ENCODE results near the gene GGA1.

DNA sequence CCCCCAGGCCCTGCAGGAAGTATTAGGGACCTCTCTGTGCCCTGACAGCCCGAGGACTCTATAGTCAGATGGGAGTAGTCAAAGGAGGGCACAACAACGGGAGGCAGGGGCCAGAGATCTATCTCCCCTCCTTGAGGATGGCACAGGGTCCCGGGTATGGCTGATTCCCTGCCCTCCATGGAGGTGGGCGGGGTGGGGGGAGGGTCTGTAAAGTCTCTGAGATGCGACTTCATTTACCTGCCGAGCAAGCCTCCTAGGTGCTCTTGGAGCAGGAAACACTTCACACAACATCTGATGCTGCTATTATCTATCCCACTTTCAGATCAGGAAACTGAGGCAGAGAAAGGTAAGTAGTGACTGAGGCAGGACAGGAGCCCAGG is 49.1 kb upstream of the GGA1 start:
- TF ChIP-seq, protein P1, sequence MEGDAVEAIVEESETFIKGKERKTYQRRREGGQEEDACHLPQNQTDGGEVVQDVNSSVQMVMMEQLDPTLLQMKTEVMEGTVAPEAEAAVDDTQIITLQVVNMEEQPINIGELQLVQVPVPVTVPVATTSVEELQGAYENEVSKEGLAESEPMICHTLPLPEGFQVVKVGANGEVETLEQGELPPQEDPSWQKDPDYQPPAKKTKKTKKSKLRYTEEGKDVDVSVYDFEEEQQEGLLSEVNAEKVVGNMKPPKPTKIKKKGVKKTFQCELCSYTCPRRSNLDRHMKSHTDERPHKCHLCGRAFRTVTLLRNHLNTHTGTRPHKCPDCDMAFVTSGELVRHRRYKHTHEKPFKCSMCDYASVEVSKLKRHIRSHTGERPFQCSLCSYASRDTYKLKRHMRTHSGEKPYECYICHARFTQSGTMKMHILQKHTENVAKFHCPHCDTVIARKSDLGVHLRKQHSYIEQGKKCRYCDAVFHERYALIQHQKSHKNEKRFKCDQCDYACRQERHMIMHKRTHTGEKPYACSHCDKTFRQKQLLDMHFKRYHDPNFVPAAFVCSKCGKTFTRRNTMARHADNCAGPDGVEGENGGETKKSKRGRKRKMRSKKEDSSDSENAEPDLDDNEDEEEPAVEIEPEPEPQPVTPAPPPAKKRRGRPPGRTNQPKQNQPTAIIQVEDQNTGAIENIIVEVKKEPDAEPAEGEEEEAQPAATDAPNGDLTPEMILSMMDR (IDR thresholded peaks at IDR 0.05 in 8 of 11, conservative IDR thresholded peaks at IDR 0.05 in 3 of 11) = no peak
- TF ChIP-seq POLR2A (IDR thresholded peaks at IDR 0.05) = no peak

Measured in spleen (tissue), 7 donors.